22Rv1 (cell line): ENCODE data around the gene BACH2.

Experiments used
- H3K27ac ChIP-seq: fragments of 450-650 bp; 2 replicates; pipeline ENCODE4 v1.5.1; 2017
- ZFX ChIP-seq: fragments of 450-650 bp; IDR thresholded peaks from 2 replicates; pipeline ENCODE4 v1.6.1; 2017; ENCODE audit warnings: antibody characterized with exemption, borderline replicate concordance
- TF ChIP-seq, protein P1 (sequence below): fragments of 450-650 bp; IDR thresholded peaks from 2 replicates; pipeline ENCODE4 v1.5.1; 2017; ENCODE audit warnings: mild to moderate bottlenecking

Gene BACH2

DNA sequence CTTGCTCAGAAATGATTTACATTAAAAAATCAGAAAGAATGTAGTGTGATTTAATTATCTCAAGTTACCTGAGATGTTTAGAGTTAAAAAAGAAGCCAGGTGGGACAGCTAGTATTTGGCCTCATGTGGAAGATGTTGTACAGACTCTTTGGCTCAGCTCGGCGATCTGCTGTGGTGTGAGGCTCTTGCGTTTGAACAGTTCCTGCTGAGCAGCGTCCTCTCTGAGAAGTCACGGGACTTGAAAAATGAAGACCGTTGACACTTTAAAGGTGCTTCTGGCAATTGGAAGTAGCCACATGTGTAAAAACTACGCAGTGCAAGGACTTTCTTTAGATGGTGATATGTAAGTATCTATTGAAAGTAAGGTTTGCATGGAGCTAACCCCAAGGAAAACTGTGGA is 169.0 kb downstream of the BACH2 start:
- H3K27ac ChIP-seq, result no peak overlapping the region
- no peak for TF ChIP-seq ZFX
- TF ChIP-seq, protein P1, sequence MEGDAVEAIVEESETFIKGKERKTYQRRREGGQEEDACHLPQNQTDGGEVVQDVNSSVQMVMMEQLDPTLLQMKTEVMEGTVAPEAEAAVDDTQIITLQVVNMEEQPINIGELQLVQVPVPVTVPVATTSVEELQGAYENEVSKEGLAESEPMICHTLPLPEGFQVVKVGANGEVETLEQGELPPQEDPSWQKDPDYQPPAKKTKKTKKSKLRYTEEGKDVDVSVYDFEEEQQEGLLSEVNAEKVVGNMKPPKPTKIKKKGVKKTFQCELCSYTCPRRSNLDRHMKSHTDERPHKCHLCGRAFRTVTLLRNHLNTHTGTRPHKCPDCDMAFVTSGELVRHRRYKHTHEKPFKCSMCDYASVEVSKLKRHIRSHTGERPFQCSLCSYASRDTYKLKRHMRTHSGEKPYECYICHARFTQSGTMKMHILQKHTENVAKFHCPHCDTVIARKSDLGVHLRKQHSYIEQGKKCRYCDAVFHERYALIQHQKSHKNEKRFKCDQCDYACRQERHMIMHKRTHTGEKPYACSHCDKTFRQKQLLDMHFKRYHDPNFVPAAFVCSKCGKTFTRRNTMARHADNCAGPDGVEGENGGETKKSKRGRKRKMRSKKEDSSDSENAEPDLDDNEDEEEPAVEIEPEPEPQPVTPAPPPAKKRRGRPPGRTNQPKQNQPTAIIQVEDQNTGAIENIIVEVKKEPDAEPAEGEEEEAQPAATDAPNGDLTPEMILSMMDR, result no peak

DNA sequence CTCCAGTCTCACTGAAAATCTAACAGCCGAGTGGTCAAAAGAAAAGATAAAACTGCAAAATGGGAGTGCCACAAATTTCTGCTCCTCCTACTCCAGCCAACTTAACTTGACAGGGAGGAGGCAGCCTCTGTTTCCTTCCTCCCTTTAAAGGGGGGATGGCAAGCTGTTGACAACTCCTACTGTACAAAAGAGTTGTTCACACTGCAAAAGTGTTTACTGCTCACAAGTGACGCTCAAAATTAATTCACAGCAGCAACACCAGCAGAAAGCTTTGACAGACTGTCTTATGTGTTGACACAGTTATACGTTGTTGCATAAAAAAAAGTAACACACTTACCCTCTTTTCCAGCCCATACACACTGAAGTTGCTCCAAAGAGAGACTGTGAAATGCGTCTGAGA is 169.8 kb downstream of the BACH2 start:
- H3K27ac ChIP-seq, result no peak overlapping the region
- TF ChIP-seq, protein P1, result no peak
- no peak for TF ChIP-seq ZFX

DNA sequence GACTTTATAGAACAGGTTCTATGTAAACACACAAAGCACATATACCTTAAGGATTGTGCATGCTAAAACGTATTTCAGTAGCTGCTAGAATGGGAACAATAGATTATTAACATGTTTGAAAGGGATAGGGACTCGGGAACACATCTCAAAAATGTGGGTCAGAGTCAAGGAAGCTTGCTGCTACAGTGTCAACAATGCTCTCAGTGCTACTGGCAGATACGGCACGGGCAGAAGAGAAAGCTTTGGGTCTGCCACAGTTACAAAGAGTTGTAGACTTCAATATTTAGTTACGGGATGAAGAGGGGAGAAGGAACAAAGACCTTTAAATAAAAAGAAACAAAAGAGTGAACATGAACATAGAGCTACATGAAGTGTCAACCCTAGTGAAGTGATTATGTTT is 170.5 kb downstream of the BACH2 start:
- no peak overlapping the region for H3K27ac ChIP-seq
- no peak for TF ChIP-seq ZFX
- TF ChIP-seq, protein P1, result no peak

DNA sequence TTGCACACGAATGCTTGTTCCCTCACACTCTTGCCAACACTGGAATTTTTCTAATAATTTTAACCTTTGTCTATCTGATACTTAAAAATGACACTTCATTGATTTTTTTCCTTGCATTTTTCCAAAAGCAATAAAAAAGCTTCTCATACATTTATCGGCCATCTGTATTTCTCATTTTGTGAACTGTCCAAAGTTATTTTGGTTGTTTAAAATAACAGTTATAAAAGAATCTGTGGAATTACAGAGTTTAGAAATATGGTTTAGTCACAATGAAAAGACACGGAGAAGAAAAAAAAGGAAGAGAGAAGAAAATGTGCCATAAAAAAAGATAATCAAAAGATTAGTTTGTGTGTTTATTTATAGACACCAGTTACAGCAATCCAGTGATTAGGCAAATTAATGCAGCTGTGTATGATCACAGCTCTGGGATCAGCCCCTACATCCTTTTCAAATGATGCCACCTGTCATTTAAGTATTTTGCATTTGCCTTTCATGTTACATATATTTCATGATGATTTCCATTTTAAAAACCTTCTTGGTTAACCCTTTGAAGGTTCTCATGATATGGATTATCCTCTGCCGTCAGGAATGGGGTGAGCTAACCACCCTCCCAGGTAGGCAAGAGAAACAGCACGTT is 171.7 kb downstream of the BACH2 start:
- no peak overlapping the region for H3K27ac ChIP-seq
- no peak for TF ChIP-seq ZFX
- TF ChIP-seq, protein P1, result no peak

DNA sequence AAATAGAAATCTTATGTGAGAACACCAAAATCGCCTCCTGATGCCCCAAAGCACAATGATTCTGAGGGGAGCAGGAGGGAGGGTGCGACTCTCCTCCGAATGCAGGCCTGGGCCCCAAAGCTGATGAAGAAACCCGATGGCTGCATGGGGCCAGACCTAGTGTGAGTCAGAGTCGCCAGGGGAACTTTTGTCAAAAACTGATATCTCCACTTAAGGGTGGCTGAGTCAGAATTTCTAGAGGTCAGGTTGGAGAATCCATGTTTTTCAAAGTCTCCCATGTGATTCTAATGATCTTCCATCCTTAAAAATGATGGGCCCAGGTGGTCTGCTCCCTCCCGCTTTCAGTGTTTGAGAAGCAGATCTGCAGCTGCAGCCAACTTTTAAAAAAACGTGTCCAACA is 172.8 kb downstream of the BACH2 start:
- no peak for TF ChIP-seq ZFX
- TF ChIP-seq, protein P1, result no peak
- no peak overlapping the region for H3K27ac ChIP-seq

DNA sequence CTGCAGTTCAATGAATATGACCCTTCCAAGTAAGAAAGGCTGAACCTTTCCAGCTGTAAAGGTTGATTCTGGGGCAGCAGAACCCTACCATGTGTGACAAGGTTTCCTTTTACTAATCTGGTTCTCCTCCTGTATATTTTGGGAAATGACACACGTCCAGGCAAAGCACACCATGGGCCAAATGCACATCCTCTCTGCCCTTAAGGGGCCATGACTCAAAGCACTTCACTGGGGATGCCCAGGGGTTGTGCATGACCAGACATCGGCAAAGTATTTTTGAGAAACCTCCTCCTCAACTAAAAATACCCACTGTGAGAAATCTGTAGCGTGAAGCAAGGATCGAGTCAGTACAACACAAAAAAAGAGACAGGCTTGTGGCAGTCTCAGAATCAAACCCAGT is 174.7 kb downstream of the BACH2 start:
- TF ChIP-seq, protein P1, result no peak
- TF ChIP-seq ZFX, result no peak
- no peak overlapping the region for H3K27ac ChIP-seq

DNA sequence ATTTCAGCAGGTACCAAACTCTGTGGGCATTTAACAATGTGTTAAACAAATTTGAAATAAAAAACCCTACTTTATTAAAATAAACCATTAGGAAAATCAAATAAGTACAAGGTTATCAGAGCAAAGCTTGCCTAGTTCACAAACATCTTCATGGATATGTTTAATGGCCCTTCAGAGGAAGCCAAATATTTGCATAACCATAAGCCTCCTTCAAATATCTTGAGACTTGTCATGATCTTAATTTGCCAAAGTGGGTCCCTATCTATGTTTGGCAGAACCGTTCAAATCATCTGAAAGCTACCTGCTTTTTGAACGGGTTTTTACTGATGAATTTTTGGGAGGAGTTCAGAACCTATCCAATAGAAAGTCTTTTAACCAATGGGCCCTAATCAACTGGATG is 176.3 kb downstream of the BACH2 start:
- H3K27ac ChIP-seq, result no peak overlapping the region
- TF ChIP-seq ZFX, result no peak
- TF ChIP-seq, protein P1, result no peak
